IMR-90 (cell line): ENCODE measurements around the gene FSTL5. TPM values are rescaled to one million over a fixed set of nuclear protein-coding genes. Genes with fewer than 3 reads are reported as not detected.

Experiments
- ATAC-seq: fragments of 200-7000 bp; cut with Tn5 transposase; 2 replicates; pipeline ENCODE4 v1.9.1; 2020; ENCODE audit warnings: low read depth, mild to moderate bottlenecking, moderate library complexity
- BruUV-seq: library from RNA; stranded (reverse); fragments of 400-500 nt; replicated peaks from 2 replicates; lab custom pipeline; 2021; lab: Mats Ljungman, UMichigan
- CTCF ChIA-PET: fragments of 300-600 bp; formaldehyde crosslinking; extraction: SDS; loops from one replicate; lab custom pipeline; 2021; ENCODE audit warnings: antibody characterized with exemption; lab: Yijun Ruan, JAX
- POLR2A ChIA-PET: fragments of 300-600 bp; sonication (Branson Sonifier 250); formaldehyde crosslinking; loops from one replicate; lab custom pipeline; 2022; ENCODE audit warnings: antibody characterized with exemption; ENCODE audit not compliant: unreplicated experiment; lab: Charles Lee
- DNase-seq: peaks from one replicate; pipeline ENCODE4 v3.0.0; 2013
- H2AFZ ChIP-seq: replicated peaks from 2 replicates; pipeline ENCODE3; 2013; ENCODE audit warnings: low read length, mild to moderate bottlenecking; ENCODE audit not compliant: poor library complexity
- H2AK5ac ChIP-seq: 2 replicates; pipeline ENCODE4 v1.6.1; 2013; ENCODE audit warnings: low read depth, low read length, inconsistent platforms
- H2AK9ac ChIP-seq: replicated peaks from 2 replicates; pipeline ENCODE3; 2013; ENCODE audit warnings: mild to moderate bottlenecking, low read depth, low read length, moderate library complexity; ENCODE audit not compliant: poor library complexity
- H2BK120ac ChIP-seq: 2 replicates; pipeline ENCODE4 v1.6.1; 2013; ENCODE audit warnings: low read depth, low read length, inconsistent platforms
- H2BK15ac ChIP-seq: 3 replicates; pipeline ENCODE4 v1.6.1; 2013; ENCODE audit warnings: low read depth, low read length, inconsistent platforms
- H2BK20ac ChIP-seq: 2 replicates; pipeline ENCODE4 v1.6.1; 2013; ENCODE audit warnings: low read depth, mild to moderate bottlenecking, inconsistent platforms, low read length, moderate library complexity
- H2BK5ac ChIP-seq: 2 replicates; pipeline ENCODE4 v1.6.1; 2013; ENCODE audit warnings: mild to moderate bottlenecking, low read depth, low read length, inconsistent platforms; ENCODE audit not compliant: poor library complexity, severe bottlenecking
- H3K14ac ChIP-seq: replicated peaks from 2 replicates; pipeline ENCODE4 v1.6.1; 2013; ENCODE audit warnings: low read depth, low read length, inconsistent platforms
- H3K18ac ChIP-seq: 2 replicates; pipeline ENCODE4 v1.6.1; 2013; ENCODE audit warnings: low read depth, low read length, control low read depth
- H3K23ac ChIP-seq: 2 replicates; pipeline ENCODE4 v1.6.1; 2013; ENCODE audit warnings: low read depth, low read length, inconsistent platforms
- H3K27ac ChIP-seq: 2 replicates; pipeline ENCODE4 v1.5.1; 2013; ENCODE audit warnings: mild to moderate bottlenecking, control low read depth, low read length; ENCODE audit not compliant: insufficient read depth
- H3K27me3 ChIP-seq: 2 replicates; pipeline ENCODE4 v1.6.1; 2013; ENCODE audit warnings: low read length; ENCODE audit not compliant: control insufficient read depth, insufficient read depth
- H3K36me3 ChIP-seq: 2 replicates; pipeline ENCODE4 v1.6.1; 2013; ENCODE audit warnings: low read length, mixed read lengths; ENCODE audit not compliant: control insufficient read depth, insufficient read depth
- H3K4ac ChIP-seq: 2 replicates; pipeline ENCODE4 v1.6.1; 2013; ENCODE audit warnings: low read depth, low read length, inconsistent platforms
- H3K4me1 ChIP-seq: 2 replicates; pipeline ENCODE4 v1.6.1; 2013; ENCODE audit warnings: low read length, mixed read lengths; ENCODE audit not compliant: control insufficient read depth, insufficient read depth
- H3K4me2 ChIP-seq: 2 replicates; pipeline ENCODE4 v1.6.1; 2013; ENCODE audit warnings: low read depth, mild to moderate bottlenecking, control low read depth, low read length, moderate library complexity
- H3K4me3 ChIP-seq: 2 replicates; pipeline ENCODE4 v1.5.1; 2013; ENCODE audit warnings: low read depth, mild to moderate bottlenecking, control low read depth, low read length, moderate library complexity; ENCODE audit not compliant: insufficient read depth
- H3K56ac ChIP-seq: 2 replicates; pipeline ENCODE4 v1.6.1; 2013; ENCODE audit warnings: low read length, inconsistent platforms; ENCODE audit not compliant: insufficient read depth; ENCODE audit errors: extremely low read depth
- H3K79me1 ChIP-seq, 2 experiments: 2 replicates each; pipeline ENCODE4 v1.6.1; 2013; ENCODE audit warnings: low read length in 2 of 2, inconsistent platforms in 1 of 2, low read depth in 1 of 2
- H3K9ac ChIP-seq: 2 replicates; pipeline ENCODE4 v1.6.1; 2013; ENCODE audit warnings: low read depth, low read length, control low read depth
- H3K9me1 ChIP-seq: 2 replicates; pipeline ENCODE4 v1.6.1; 2013; ENCODE audit warnings: low read length, inconsistent platforms; ENCODE audit not compliant: insufficient read depth
- H3K9me3 ChIP-seq: 2 replicates; pipeline ENCODE4 v1.6.1; 2013; ENCODE audit warnings: low read length; ENCODE audit not compliant: control insufficient read depth, insufficient read depth
- H4K20me1 ChIP-seq: 2 replicates; pipeline ENCODE4 v1.6.1; 2013; ENCODE audit warnings: low read length, inconsistent platforms; ENCODE audit not compliant: insufficient read depth
- H4K5ac ChIP-seq: 2 replicates; pipeline ENCODE4 v1.6.1; 2013; ENCODE audit warnings: mild to moderate bottlenecking, low read depth, low read length, control low read depth
- H4K8ac ChIP-seq, 2 experiments: 2 replicates each; pipeline ENCODE4 v1.6.1; 2013; ENCODE audit warnings: low read depth in 2 of 2, low read length in 2 of 2, control low read depth in 1 of 2, inconsistent platforms in 1 of 2
- H4K91ac ChIP-seq: 2 replicates; pipeline ENCODE4 v1.6.1; 2013; ENCODE audit warnings: low read depth, low read length, inconsistent platforms; ENCODE audit not compliant: insufficient read depth
- BHLHE40 ChIP-seq: fragments of 150-350 bp; IDR thresholded peaks from 2 replicates; pipeline ENCODE4 v1.6.1; 2016; ENCODE audit warnings: mild to moderate bottlenecking, low read depth, low read length
- CTCF ChIP-seq: conservative IDR thresholded peaks from 2 replicates; pipeline ENCODE4 v1.5.1; 2012; ENCODE audit warnings: mild to moderate bottlenecking, low read depth, low read length, improper control_type of control experiment
- ELK1 ChIP-seq: fragments of 150-350 bp; IDR thresholded peaks from 2 replicates; pipeline ENCODE4 v1.6.1; 2016; ENCODE audit warnings: low read depth, mild to moderate bottlenecking, low read length, moderate library complexity, borderline replicate concordance
- FOS ChIP-seq: fragments of 150-350 bp; IDR thresholded peaks from 2 replicates; pipeline ENCODE4 v1.6.1; 2016; ENCODE audit warnings: low read depth, low read length
- MAFK ChIP-seq: IDR thresholded peaks from 2 replicates; pipeline ENCODE4 v1.6.1; 2012; ENCODE audit warnings: low read depth, low read length, improper control_type of control experiment
- MAZ ChIP-seq: IDR thresholded peaks from 2 replicates; pipeline ENCODE4 v1.6.1; 2012; ENCODE audit warnings: low read depth, mild to moderate bottlenecking, low read length, improper control_type of control experiment, moderate library complexity, borderline replicate concordance
- MXI1 ChIP-seq: IDR thresholded peaks from 2 replicates; pipeline ENCODE4 v1.6.1; 2012; ENCODE audit warnings: low read depth, mild to moderate bottlenecking, low read length, moderate library complexity, borderline replicate concordance
- NFE2L2 ChIP-seq: fragments of 150-350 bp; IDR thresholded peaks from 2 replicates; pipeline ENCODE4 v1.6.1; 2016; ENCODE audit warnings: low read depth, mild to moderate bottlenecking, low read length
- POLR2A ChIP-seq: IDR thresholded peaks from 2 replicates; pipeline ENCODE4 v1.6.1; 2012; ENCODE audit warnings: mild to moderate bottlenecking, low read depth, low read length
- RAD21 ChIP-seq: IDR thresholded peaks from 2 replicates; pipeline ENCODE4 v1.6.1; 2012; ENCODE audit warnings: low read length, improper control_type of control experiment
- RCOR1 ChIP-seq: IDR thresholded peaks from 2 replicates; pipeline ENCODE4 v1.6.1; 2012; ENCODE audit warnings: mild to moderate bottlenecking, low read length, improper control_type of control experiment; ENCODE audit not compliant: insufficient replicate concordance
- RFX5 ChIP-seq: IDR thresholded peaks from 2 replicates; pipeline ENCODE4 v1.8.0; 2012; ENCODE audit warnings: low read depth, mild to moderate bottlenecking, low read length, moderate library complexity
- SMC3 ChIP-seq: fragments of 150-350 bp; IDR thresholded peaks from 2 replicates; pipeline ENCODE4 v1.6.1; 2016; ENCODE audit warnings: low read depth, mild to moderate bottlenecking, antibody characterized with exemption, low read length, moderate library complexity
- USF2 ChIP-seq: fragments of 150-350 bp; IDR thresholded peaks from 2 replicates; pipeline ENCODE4 v1.6.1; 2017; ENCODE audit warnings: mild to moderate bottlenecking, antibody characterized with exemption, low read length, low read depth
- dilution Hi-C: fragments of 300-500 bp; cut with HindIII; formaldehyde crosslinking; loops from one replicate; pipeline ENCODE4 v1.14.3; 2018; ENCODE audit warnings: low sequenced_read_pairs; ENCODE audit not compliant: unreplicated experiment
- in situ Hi-C: fragments of 300-500 bp; cut with MboI; formaldehyde crosslinking; loops from 3 replicates; pipeline ENCODE4 v1.14.3; 2019; ENCODE audit warnings: low sequenced_read_pairs, inconsistent platforms, mixed read lengths
- intact Hi-C: fragments of 100-400 bp; cut with micrococcal nuclease; formaldehyde crosslinking; loops from 2 replicates; pipeline ENCODE4 v1.10.0; 2022
- polyA plus RNA-seq, 3 experiments: library from polyadenylated mRNA; depleted of rRNA; stranded (reverse); fragments of >200 nt; gene quantifications; 2 replicates each; pipeline ENCODE4 v1.2.3, GENCODE V29; 2012; ENCODE audit warnings: low replicate concordance in 1 of 3
- total RNA-seq: library from RNA; depleted of rRNA; stranded (reverse); fragments of >200 nt; gene quantifications from 2 replicates; pipeline ENCODE4 v1.2.3, GENCODE V29; 2012

FSTL5 gene
- total and polyA plus RNA-seq, 2 of the 4 experiments (the other 2 are of a cell fraction) = under 0.01 TPM; not detected in 1

- Histone ChIP-seq H4K91ac (no peak overlapping the region), H4K20me1 (no peaks in the 10 kb centered on the region), H2AK9ac (no peak overlapping the region), H3K23ac (no peak overlapping the region), H3K9me1 (no peaks in the 10 kb centered on the region), H3K4me2 (no peak overlapping the region), H3K9ac (no peak overlapping the region), H3K4me3 (no peak overlapping the region), H3K4ac (no peak overlapping the region), H2BK15ac (no peak overlapping the region), H3K27ac (no peak overlapping the region), H3K18ac (no peak overlapping the region), H4K5ac (no peak overlapping the region), H2AFZ (no peak overlapping the region), H2BK120ac (no peak overlapping the region), H3K27me3 (no peaks in the 10 kb centered on the region), H2BK20ac (no peak overlapping the region), H4K8ac (no peak overlapping the region), H3K14ac (no peak overlapping the region), H3K36me3 (no peaks in the 10 kb centered on the region), H3K4me1 (no peaks in the 10 kb centered on the region), H2AK5ac (no peak overlapping the region), H3K9me3 (no peaks in the 10 kb centered on the region), H2BK5ac (no peak overlapping the region), H3K79me1 (no peaks in the 10 kb centered on the region), H3K56ac (no peak overlapping the region)
- dilution Hi-C loops = no loop called here
- peak; percentile 35 for DNase-seq
- CTCF ChIA-PET = no interaction called here
- POLR2A ChIA-PET = no interaction called here
- no peak for ATAC-seq
- no TSS peak for BruUV-seq
- in situ Hi-C loops = no loop called here
- intact Hi-C loops = no loop called here
- TF ChIP-seq POLR2A (no peak), SMC3 (no peak), RFX5 (no peak), MAFK (no peak), NFE2L2 (no peak), RAD21 (no peak), FOS (no peak), MXI1 (no peak), BHLHE40 (no peak), CTCF (no peak), USF2 (no peak), MAZ (no peak), RCOR1 (no peak), ELK1 (no peak)
These were observed 233.8 kb downstream of the FSTL5 start for GRCh38 chr4:161929956-161930355.
